GM12872 (cell line): ENCODE data around the gene CLCF1.

ENCODE experiments used
- TF ChIP-seq, protein P1 (sequence below): IDR thresholded peaks from 3 replicates; pipeline ENCODE4 v1.5.1; 2011; ENCODE audit warnings: low read depth, mild to moderate bottlenecking, low read length, moderate library complexity; ENCODE audit not compliant: insufficient read depth

The CLCF1 gene

DNA sequence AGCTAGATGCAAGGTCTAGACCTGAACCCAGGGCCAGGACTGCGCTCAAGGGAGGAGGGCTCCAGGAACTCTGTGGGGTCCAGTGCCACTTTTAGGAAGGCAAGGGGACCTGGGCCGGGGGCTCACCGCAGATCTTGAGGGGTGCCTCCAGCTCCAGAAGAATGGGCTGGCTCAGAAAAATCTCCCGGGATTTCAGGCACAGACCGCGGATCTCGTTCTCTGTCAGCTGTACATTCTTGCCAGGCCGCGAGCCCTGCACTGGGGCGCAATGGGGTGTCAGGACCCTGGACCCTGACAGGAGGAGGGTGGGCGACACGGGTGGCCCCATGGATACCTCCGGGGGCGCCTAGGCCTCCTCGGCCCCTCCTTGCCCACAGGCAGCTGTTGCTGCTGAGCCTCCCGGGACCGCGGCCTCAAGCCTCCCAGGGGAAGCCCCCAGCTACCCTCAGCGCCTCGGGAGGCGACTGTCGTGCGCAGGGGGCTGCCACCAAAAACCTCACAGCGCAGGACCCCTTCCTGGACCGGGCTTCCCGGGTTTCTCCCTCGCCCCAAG is 27.6 kb upstream of the CLCF1 start:
- TF ChIP-seq, protein P1, sequence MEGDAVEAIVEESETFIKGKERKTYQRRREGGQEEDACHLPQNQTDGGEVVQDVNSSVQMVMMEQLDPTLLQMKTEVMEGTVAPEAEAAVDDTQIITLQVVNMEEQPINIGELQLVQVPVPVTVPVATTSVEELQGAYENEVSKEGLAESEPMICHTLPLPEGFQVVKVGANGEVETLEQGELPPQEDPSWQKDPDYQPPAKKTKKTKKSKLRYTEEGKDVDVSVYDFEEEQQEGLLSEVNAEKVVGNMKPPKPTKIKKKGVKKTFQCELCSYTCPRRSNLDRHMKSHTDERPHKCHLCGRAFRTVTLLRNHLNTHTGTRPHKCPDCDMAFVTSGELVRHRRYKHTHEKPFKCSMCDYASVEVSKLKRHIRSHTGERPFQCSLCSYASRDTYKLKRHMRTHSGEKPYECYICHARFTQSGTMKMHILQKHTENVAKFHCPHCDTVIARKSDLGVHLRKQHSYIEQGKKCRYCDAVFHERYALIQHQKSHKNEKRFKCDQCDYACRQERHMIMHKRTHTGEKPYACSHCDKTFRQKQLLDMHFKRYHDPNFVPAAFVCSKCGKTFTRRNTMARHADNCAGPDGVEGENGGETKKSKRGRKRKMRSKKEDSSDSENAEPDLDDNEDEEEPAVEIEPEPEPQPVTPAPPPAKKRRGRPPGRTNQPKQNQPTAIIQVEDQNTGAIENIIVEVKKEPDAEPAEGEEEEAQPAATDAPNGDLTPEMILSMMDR: no peak

DNA sequence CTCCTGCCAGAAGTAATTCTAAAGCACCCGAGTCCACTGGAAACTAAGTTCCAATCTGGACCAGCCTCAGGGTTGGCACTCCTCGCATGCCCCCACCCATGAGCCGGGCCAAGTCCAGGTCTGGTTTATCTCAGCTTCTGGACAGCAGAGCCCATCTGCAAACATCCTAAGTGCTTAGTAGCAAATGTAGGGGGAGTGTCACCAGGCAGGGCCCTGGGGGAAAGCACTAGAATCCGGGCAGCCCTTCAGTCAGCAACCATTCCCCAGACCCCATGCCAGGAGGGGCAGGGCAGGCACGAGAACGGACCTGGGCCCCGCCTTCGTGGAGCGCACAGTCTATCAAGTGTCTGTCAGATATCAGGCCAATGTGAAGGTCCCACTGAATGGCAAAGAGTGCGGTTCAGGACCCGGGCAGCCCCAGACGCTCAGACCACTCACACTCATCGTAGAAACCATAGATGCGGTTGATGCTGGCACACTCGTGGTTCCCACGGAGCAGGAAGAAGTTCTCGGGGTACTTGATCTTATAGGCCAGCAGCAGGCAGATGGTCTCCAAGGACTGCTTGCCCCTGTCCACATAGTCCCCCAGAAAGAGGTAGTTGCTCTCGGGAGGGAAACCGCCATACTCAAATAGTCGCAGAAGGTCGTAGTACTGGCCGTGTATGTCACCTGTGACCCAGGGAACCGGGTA is 27.0 kb upstream of the CLCF1 start:
- TF ChIP-seq, protein P1: no peak

DNA sequence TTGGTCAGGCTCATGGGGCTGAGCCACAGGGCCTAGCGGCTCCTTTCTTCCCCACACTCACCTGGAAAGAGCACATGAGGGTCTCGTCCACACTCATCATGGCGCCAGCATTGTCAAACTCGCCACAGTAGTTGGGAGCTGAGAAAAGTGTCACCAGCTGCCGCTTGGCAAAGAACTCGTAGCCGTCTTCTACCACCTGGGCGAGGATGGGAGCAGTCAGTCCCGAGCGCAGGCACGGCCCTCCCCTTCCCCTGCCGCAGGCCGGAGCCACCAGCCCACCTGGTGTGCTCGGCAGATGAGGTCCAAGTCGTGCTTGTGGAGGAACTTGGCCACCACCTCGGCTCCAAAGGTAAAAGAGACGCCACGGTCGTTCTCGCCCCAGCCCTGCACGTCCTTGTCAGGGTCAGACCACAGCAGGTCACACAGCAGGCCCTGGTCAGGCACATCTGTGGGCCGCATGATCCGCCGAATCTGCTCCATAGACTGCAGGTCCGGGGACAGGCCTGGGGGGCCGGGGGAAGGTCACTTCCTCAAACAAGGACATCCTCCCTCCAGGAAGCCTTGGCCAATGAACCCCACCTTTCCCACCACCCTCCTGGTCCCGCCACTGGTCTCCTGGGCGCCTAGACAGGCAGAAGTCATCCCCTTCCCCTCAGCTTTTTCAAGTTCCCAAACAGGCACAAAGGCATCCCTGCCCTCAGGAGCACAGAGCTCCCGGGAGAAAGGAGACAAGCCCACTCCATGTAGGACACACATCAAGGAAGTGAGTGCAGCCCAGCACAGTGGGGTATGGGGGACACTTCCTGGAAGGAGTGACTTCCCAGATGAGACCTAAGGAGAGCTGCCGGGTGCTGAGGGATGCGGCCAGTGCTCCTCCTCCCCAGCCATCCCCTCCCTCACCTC is 25.5 kb upstream of the CLCF1 start:
- TF ChIP-seq, protein P1: no peak

DNA sequence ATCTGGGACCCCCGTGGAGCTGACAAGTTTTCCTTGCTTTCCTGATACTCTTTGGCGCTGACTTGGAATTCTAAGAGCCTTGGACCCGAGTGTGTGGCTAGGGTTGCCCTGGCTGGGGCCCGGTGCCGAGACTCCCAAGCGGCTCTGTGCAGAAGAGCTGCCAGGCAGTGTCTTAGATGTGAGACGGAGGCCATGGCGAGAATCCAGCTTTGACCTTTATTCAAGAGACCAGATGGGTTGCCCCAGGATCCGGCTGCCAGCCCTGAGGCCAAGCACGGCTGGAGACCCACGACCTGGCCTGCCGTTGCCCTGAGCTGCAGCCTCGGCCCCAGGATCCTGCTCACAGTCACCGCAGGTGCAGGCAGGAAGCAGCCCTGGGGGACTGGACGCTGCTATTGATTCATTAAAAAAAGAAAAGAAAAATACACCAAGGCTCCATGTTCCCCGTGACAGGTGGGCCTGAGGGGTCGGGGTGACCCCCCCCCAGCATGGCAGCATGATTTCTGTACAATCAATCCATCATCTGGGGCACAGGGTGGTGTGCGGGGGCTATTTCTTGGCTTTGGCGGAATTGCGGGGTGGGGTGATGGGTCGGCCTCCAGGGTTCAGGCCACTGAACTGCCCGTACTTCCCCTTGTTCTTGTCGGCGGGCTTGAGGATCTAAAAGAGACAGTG is 24.7 kb upstream of the CLCF1 start:
- TF ChIP-seq, protein P1: no peak

DNA sequence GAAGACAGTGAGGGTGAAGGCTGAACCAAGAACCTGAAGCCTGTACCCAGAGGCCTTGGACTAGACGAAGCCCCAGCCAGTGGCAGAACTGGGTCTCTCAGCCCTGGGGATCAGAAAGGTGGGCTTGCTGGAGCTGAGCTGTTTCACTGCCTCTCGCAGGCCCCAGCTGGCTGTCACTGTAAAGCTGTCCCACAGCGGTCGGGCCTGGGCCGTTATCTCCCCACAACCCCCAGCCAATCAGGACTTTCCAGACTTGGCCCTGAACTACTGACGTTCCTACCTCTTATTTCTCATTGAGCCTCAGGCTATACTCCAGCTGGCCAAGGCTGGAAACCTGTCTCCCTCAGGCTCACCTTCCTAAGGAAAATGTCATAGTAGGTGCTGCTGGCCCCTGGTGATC is 24.1 kb upstream of the CLCF1 start:
- TF ChIP-seq, protein P1: no peak

DNA sequence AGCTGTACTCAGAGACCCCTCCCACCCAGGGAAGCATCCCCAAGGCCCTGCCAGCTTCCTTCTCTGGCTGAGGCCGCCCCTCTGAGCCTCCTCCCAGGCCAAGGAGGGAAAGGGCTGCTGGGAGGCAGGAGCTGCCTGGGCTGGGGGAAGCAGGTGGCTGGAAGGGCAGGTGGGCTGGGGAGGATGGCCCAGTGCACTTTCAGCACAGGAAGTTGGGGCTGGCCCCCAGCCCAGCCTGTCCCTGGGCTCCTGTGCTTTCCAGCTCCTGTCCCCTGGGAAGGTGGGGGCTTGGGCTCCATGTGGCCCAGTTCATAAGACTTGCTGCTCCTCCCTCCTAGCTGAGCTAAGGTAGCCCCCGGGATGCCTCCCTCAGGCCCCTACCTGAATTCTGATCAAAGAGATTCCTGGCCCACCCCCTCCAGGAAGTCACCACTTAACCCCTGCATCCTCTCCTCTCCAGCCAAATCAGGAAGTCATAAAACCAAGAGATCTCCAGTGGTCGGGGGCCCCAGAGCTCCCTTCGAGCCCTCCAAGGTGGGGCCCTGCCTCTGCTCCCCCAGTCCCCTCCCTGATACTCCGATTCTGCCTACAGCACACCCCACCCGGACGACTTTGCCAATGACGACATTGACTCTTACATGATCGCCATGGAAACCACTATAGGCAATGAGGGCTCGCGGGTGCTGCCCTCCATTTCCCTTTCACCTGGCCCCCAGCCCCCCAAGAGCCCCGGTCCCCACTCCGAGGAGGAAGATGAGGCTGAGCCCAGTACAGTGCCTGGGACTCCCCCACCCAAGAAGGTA is 23.4 kb upstream of the CLCF1 start:
- TF ChIP-seq, protein P1: no peak

DNA sequence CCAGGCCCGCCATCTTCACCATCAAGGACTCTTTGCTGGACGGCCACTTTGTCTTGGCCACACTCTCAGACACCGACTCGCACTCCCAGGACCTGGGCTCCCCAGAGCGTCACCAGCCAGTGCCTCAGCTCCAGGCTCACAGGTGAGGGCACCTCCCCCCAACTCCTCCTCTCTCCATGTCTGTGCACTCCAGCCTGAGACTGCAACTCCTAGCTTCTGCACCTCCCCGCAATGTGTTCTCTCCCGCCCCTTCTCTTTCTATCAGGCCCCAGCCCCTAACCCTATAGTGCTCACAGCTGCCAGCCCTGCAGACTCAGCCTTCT is 22.8 kb upstream of the CLCF1 start:
- TF ChIP-seq, protein P1: no peak
